ENCODE results near the gene NR3C2. TPM values are rescaled to one million over a fixed set of nuclear protein-coding genes. Genes with fewer than 3 reads are reported as not detected.

NR3C2 gene
- total RNA-seq, 2 donors from 2014 or later, result 0.44 to 0.82 TPM

GRCh38 chr4:148293571-148293970 lies 148.6 kb downstream of the NR3C2 start:
- Mint-ChIP-seq H3K36me3 (ENCODE audit: low read depth) (no peaks in the 10 kb centered on the region), H3K27me3 (ENCODE audit: insufficient read depth) (no peaks in the 10 kb centered on the region), H3K9me3 (peaks cover 13% of the 10 kb centered on the region), H3K4me1 (peaks cover 5% of the 10 kb centered on the region), H3K27ac (no peak overlapping the region), H3K4me3 (no peak overlapping the region)
- no peaks in the 10 kb centered on the region for H3K9me3 ChIP-seq (ENCODE audit: control insufficient read depth, low read length)
- no peaks in the 10 kb centered on the region for H3K27me3 ChIP-seq (ENCODE audit: control insufficient read depth, insufficient read depth, low read length, poor library complexity, severe bottlenecking)
- no peak overlapping the region for H3K27ac ChIP-seq (ENCODE audit: low read depth, low read length)
- H3K9ac ChIP-seq (ENCODE audit: extremely low read depth, low read length, poor library complexity, severe bottlenecking), result no peak overlapping the region
- no peak overlapping the region for H3K4me3 ChIP-seq (ENCODE audit: low read length)
- no peak for DNase-seq
- no peak for TF ChIP-seq CTCF (conservative IDR thresholded peaks at IDR 0.05)
- no peaks in the 10 kb centered on the region for H3K4me1 ChIP-seq (ENCODE audit: control insufficient read depth, insufficient read depth, low read length)
- 93% methylated on average over 1 of the region's 1 CpG; no CpG with 5 or more reads in 1 of the 2 experiments for WGBS, 2 experiments (ENCODE audit: insufficient coverage in 1 of 2, insufficient read length in 1 of 2)
- no peaks in the 10 kb centered on the region for H3K36me3 ChIP-seq (ENCODE audit: control insufficient read depth, insufficient read depth, low read length)

DNA sequence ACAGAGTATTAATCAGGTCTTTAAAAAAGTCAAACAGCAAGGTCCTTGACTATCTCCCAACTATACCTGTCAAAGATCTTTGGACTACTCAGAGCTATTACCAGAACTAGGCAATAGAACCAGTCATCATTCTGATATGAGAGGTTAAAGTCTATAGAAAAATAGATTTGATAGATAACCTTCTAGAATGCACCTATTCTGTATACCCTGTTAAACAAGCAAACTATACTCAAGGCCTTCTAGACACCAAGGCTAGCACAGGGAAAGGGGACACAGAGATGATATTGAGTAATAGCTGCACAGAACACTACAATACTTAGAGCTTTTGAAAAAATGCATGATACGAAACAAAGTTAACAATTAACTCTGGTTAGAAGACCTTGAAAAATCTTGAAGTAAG lies 149.5 kb downstream of the NR3C2 start:
- H3K4me3 ChIP-seq (ENCODE audit: low read length), result no peak overlapping the region
- no peaks in the 10 kb centered on the region for H3K27me3 ChIP-seq (ENCODE audit: control insufficient read depth, insufficient read depth, low read length, poor library complexity, severe bottlenecking)
- Mint-ChIP-seq H3K4me1 (peaks cover 5% of the 10 kb centered on the region), H3K4me3 (no peak overlapping the region), H3K27me3 (ENCODE audit: insufficient read depth) (no peaks in the 10 kb centered on the region), H3K36me3 (ENCODE audit: low read depth) (no peaks in the 10 kb centered on the region), H3K9me3 (peaks cover 4% of the 10 kb centered on the region), H3K27ac (no peak overlapping the region)
- H3K9ac ChIP-seq (ENCODE audit: extremely low read depth, low read length, poor library complexity, severe bottlenecking), result no peak overlapping the region
- no peak for TF ChIP-seq CTCF (conservative IDR thresholded peaks at IDR 0.05)
- 71 to 100% methylated on average over 1 of the region's 1 CpG for WGBS, 2 experiments (ENCODE audit: insufficient coverage in 1 of 2, insufficient read length in 1 of 2)
- no peak overlapping the region for H3K27ac ChIP-seq (ENCODE audit: low read depth, low read length)
- no peak for DNase-seq
- H3K36me3 ChIP-seq (ENCODE audit: control insufficient read depth, insufficient read depth, low read length), result no peaks in the 10 kb centered on the region
- no peaks in the 10 kb centered on the region for H3K4me1 ChIP-seq (ENCODE audit: control insufficient read depth, insufficient read depth, low read length)
- H3K9me3 ChIP-seq (ENCODE audit: control insufficient read depth, low read length), result no peaks in the 10 kb centered on the region

- Histone ChIP-seq H3K27ac (ENCODE audit: low read depth, low read length) (peak overlapping the region; percentile 51), H3K36me3 (ENCODE audit: control insufficient read depth, insufficient read depth, low read length) (no peaks in the 10 kb centered on the region), H3K9ac (ENCODE audit: extremely low read depth, low read length, poor library complexity, severe bottlenecking) (no peak overlapping the region), H3K4me3 (ENCODE audit: low read length) (no peak overlapping the region), H3K27me3 (ENCODE audit: control insufficient read depth, insufficient read depth, low read length, poor library complexity, severe bottlenecking) (no peaks in the 10 kb centered on the region), H3K9me3 (ENCODE audit: control insufficient read depth, low read length) (no peaks in the 10 kb centered on the region), H3K4me1 (ENCODE audit: control insufficient read depth, insufficient read depth, low read length) (no peaks in the 10 kb centered on the region)
- TF ChIP-seq CTCF (conservative IDR thresholded peaks at IDR 0.05), result no peak
- Mint-ChIP-seq H3K36me3 (ENCODE audit: low read depth) (no peaks in the 10 kb centered on the region), H3K4me1 (peaks cover 5% of the 10 kb centered on the region), H3K4me3 (no peak overlapping the region), H3K27ac (no peak overlapping the region), H3K27me3 (ENCODE audit: insufficient read depth) (no peaks in the 10 kb centered on the region), H3K9me3 (no peaks in the 10 kb centered on the region)
- DNase-seq, result no peak
- 76 to 78% methylated on average over 3 to 4 of the region's 4 CpGs for WGBS, 2 experiments (ENCODE audit: insufficient coverage in 1 of 2, insufficient read length in 1 of 2)
Observed at GRCh38 chr4:148289740-148290139, 152.5 kb downstream of the NR3C2 start.
